ENCODE data around the gene KNL1. TPM values are rescaled to one million over a fixed set of nuclear protein-coding genes. Genes with fewer than 3 reads are reported as not detected.

Gene KNL1
- polyA plus RNA-seq, 2 of the 4 experiments (the other 2 are of a cell fraction) = 7.6 to 13.2 TPM

DNA sequence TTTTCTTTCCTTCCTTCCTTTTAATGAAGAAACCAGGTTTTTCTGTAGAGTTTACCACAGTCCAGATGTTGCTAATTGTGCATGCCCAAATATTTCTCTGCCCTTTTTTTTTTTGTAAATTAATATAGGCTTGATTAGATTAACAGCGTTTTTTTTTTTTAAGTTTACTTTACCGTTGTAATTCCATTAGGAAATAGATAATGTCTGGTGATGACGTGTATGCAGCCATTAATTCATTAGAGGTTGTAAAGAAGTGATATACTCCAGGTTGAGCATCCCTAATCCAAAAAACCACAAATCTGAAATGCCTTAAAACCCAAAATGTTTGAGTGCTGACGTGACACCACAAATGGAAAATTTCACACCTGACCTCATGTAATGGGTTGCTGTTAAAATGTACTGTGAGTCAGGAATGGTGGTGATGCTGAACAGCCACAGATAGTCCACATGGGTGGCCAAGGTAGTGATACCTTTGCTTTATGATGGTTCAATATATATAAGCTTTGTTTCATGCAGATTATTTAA is 43.2 kb downstream of the KNL1 start (continued):
- TF ChIP-seq SREBF2 (IDR thresholded peaks at IDR 0.05) (no peak), EHMT2 (IDR thresholded peaks at IDR 0.05; ENCODE audit: low read depth) (no peak), POLR2A (IDR thresholded peaks at IDR 0.05; ENCODE audit: low read length) (no peak)
- TF ChIP-seq, protein P1, sequence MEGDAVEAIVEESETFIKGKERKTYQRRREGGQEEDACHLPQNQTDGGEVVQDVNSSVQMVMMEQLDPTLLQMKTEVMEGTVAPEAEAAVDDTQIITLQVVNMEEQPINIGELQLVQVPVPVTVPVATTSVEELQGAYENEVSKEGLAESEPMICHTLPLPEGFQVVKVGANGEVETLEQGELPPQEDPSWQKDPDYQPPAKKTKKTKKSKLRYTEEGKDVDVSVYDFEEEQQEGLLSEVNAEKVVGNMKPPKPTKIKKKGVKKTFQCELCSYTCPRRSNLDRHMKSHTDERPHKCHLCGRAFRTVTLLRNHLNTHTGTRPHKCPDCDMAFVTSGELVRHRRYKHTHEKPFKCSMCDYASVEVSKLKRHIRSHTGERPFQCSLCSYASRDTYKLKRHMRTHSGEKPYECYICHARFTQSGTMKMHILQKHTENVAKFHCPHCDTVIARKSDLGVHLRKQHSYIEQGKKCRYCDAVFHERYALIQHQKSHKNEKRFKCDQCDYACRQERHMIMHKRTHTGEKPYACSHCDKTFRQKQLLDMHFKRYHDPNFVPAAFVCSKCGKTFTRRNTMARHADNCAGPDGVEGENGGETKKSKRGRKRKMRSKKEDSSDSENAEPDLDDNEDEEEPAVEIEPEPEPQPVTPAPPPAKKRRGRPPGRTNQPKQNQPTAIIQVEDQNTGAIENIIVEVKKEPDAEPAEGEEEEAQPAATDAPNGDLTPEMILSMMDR (IDR thresholded peaks at IDR 0.05) = no peak
- TF ChIP-seq, protein P2, sequence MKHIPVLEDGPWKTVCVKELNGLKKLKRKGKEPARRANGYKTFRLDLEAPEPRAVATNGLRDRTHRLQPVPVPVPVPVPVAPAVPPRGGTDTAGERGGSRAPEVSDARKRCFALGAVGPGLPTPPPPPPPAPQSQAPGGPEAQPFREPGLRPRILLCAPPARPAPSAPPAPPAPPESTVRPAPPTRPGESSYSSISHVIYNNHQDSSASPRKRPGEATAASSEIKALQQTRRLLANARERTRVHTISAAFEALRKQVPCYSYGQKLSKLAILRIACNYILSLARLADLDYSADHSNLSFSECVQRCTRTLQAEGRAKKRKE (CRISPR knock-in tag; IDR thresholded peaks at IDR 0.05; ENCODE audit: low read depth) = no peak

DNA sequence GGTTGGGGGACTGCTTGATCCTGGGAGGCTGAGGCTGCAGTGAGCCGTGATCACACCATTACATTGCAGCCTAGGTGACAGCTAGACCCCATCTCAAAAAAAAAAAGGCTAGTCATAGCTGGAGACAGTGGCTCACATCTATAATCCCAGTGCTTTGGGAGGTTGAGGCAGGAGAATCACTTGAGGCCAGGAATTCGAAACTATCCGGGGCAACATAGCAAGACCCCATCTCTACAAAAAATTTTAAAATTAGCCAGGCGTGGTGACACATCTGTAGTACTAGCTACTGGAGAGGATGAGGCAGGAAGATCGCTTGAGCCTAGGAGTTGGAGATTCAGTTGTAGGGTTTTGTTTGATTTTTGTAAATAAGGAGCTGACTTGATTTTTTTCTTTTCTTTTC is 45.6 kb downstream of the KNL1 start:
- no peak for TF ChIP-seq HOXB5 (CRISPR knock-in tag; IDR thresholded peaks at IDR 0.05)
- TF ChIP-seq, protein P3, sequence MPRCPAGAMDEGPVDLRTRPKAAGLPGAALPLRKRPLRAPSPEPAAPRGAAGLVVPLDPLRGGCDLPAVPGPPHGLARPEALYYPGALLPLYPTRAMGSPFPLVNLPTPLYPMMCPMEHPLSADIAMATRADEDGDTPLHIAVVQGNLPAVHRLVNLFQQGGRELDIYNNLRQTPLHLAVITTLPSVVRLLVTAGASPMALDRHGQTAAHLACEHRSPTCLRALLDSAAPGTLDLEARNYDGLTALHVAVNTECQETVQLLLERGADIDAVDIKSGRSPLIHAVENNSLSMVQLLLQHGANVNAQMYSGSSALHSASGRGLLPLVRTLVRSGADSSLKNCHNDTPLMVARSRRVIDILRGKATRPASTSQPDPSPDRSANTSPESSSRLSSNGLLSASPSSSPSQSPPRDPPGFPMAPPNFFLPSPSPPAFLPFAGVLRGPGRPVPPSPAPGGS (IDR thresholded peaks at IDR 0.05) = no peak
- TF ChIP-seq, protein P4, sequence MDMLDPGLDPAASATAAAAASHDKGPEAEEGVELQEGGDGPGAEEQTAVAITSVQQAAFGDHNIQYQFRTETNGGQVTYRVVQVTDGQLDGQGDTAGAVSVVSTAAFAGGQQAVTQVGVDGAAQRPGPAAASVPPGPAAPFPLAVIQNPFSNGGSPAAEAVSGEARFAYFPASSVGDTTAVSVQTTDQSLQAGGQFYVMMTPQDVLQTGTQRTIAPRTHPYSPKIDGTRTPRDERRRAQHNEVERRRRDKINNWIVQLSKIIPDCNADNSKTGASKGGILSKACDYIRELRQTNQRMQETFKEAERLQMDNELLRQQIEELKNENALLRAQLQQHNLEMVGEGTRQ (IDR thresholded peaks at IDR 0.05) = no peak
- TF ChIP-seq FOSL2 (IDR thresholded peaks at IDR 0.05) = no peak
- no peak for TF ChIP-seq FOSL2 (CRISPR knock-in tag; IDR thresholded peaks at IDR 0.05)
- TF ChIP-seq CBX8 (IDR thresholded peaks at IDR 0.05) = no peak
- TF ChIP-seq RAD21 (conservative IDR thresholded peaks at IDR 0.05 in 1 of 2, IDR thresholded peaks at IDR 0.05 in 1 of 2) = no peak
- TF ChIP-seq, protein P5, sequence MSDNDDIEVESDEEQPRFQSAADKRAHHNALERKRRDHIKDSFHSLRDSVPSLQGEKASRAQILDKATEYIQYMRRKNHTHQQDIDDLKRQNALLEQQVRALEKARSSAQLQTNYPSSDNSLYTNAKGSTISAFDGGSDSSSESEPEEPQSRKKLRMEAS (IDR thresholded peaks at IDR 0.05) = no peak
- TF ChIP-seq CBX2 (IDR thresholded peaks at IDR 0.05; ENCODE audit: borderline replicate concordance, low read depth) = no peak
- no peak for TF ChIP-seq RCOR1 (IDR thresholded peaks at IDR 0.05; ENCODE audit: low read depth, low read length)
- DNase-seq (ENCODE audit: low read depth in 1 of 2, low spot score in 1 of 2) (no peak), ATAC-seq (no peak), FAIRE-seq (no peak)
- ChIA-PET POLR2A (no interaction called here), CTCF (interaction anchor here (0.7 kb wide), 1 partner anchor 67 kb away, joined by 4 read pairs; no protein-coding TSS in a partner anchor)
- Histone ChIP-seq H3K27ac (no peak overlapping the region), H3K9me3 (no peaks in the 10 kb centered on the region), H3K4me1 (no peaks in the 10 kb centered on the region), H3K4me2 (no peak overlapping the region), H3K4me3 (no peak overlapping the region)
- WGBS (ENCODE audit: missing lambda C conversion rate) = 93% methylated on average over 5 of the region's 5 CpGs

DNA sequence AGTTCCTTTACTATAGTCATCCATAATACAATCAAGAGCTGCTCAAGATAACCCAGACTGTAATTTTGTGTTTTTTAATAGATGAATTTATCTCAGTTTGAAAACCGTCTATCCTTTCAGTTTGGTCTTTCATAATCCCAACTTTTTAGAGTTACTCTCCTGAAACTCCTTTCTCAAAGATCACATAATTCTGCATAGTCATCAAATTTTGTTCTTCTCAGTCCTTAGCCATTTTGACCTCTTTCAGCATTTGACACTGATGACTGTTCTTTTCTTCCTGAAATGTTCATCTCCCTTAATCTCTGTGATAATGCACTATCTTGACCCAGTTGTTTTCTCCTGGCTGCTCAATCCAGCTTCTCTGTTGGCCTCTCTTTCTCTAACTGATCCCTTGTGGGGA is 53.5 kb downstream of the KNL1 start:
- no peak overlapping the region for H3K4me3 ChIP-seq
- ChIA-PET CTCF (interaction anchor here (0.6 to 0.9 kb wide), 2 partner anchors 8 to 80 kb away, joined by 3 read pairs; no protein-coding TSS in a partner anchor), POLR2A (interaction anchor here (0.8 kb wide), 1 partner anchor 58 kb away, joined by 3 read pairs; no protein-coding TSS in a partner anchor)
- TF ChIP-seq MAFK (IDR thresholded peaks at IDR 0.05; ENCODE audit: partially characterized antibody) = peak; percentile 98
- no peak for TF ChIP-seq ZFP36 (IDR thresholded peaks at IDR 0.05; ENCODE audit: borderline replicate concordance, partially characterized antibody)
- no peak overlapping the region for H3K27ac ChIP-seq
- ATAC-seq (no peak), FAIRE-seq (no peak), DNase-seq (ENCODE audit: low read depth in 1 of 2, low spot score in 1 of 2) (no peak)
- no peaks in the 10 kb centered on the region for H3K4me1 ChIP-seq
- no peak overlapping the region for H3K4me2 ChIP-seq
- no peaks in the 10 kb centered on the region for H3K9me3 ChIP-seq
- WGBS (ENCODE audit: missing lambda C conversion rate) = 90% methylated on average over 1 of the region's 1 CpG

DNA sequence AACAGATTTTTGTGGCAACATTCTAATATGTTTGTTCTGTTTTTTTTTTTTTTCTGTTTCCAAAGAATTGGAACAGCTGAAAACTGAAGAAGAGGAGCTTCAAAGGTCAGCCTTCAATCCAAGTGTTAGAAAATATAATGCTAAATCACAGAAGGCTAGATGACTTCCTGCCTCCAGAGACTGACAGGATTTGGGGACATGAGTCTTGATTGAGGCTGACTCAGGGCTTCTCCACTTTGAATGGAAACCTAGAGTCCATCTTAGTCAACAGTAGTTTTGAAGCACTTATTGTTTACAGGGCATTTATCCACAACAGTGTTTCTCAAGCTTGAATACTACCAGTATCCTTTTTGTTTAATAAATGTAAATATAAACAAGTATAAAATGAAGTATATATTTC is 56.4 kb downstream of the KNL1 start:
- Histone ChIP-seq H3K27ac (no peak overlapping the region), H3K4me1 (no peaks in the 10 kb centered on the region), H3K9me3 (no peaks in the 10 kb centered on the region), H3K4me3 (no peak overlapping the region), H3K4me2 (no peak overlapping the region)
- FAIRE-seq (no peak), ATAC-seq (no peak), DNase-seq (ENCODE audit: low read depth in 1 of 2, low spot score in 1 of 2) (no peak)
- POLR2A ChIA-PET = no interaction called here
- CTCF ChIA-PET = no interaction called here
- no peak for TF ChIP-seq EP300 (IDR thresholded peaks at IDR 0.05)

Data from A549 (cell line).